HG03135 (cell line): Measurements from ENCODE around the gene ATP6V1A.

Experiments used
- ATAC-seq: cut with Tn5 transposase; IDR thresholded peaks from one replicate; pipeline ENCODE4 v1.9.1; 2021; ENCODE audit warnings: mild to moderate bottlenecking, moderate library complexity; ENCODE audit not compliant: unreplicated experiment

Gene ATP6V1A

GRCh38 chr3:113746548-113747282 lies at the start of gene ATP6V1A:
Gene ATP6V1A, plus strand, starts transcription at chr3:113747035. Its CDS starts 31,719 bp downstream, at chr3:113778754.
- peak; percentile 53 for ATAC-seq

- no peak for ATAC-seq
These were observed 49.2 kb upstream of the ATP6V1A start for GRCh38 chr3:113697500-113698090.

GRCh38 chr3:113698213-113698742 lies 48.6 kb upstream of the ATP6V1A start:
- ATAC-seq, result no peak

GRCh38 chr3:113698956-113699355 lies 47.9 kb upstream of the ATP6V1A start:
- no peak for ATAC-seq

GRCh38 chr3:113707835-113708234 lies 39.0 kb upstream of the ATP6V1A start:
- no peak for ATAC-seq

GRCh38 chr3:113712129-113712528 lies 34.7 kb upstream of the ATP6V1A start:
- no peak for ATAC-seq

- ATAC-seq, result no peak
These were observed 32.1 kb upstream of the ATP6V1A start for GRCh38 chr3:113714702-113715101.

GRCh38 chr3:113717308-113717707 lies 29.5 kb upstream of the ATP6V1A start:
- ATAC-seq, result no peak

- no peak for ATAC-seq
These were observed 29.0 kb upstream of the ATP6V1A start for GRCh38 chr3:113717818-113718217.

- no peak for ATAC-seq
These were observed 27.5 kb upstream of the ATP6V1A start for GRCh38 chr3:113719294-113719693.

GRCh38 chr3:113719758-113720157 lies 27.1 kb upstream of the ATP6V1A start:
- no peak for ATAC-seq

GRCh38 chr3:113721636-113722035 lies 25.2 kb upstream of the ATP6V1A start:
- no peak for ATAC-seq

GRCh38 chr3:113728661-113729060 lies 18.2 kb upstream of the ATP6V1A start:
- ATAC-seq, result no peak

GRCh38 chr3:113730550-113730949 lies 16.3 kb upstream of the ATP6V1A start:
- ATAC-seq, result no peak

- ATAC-seq, result no peak
These were observed 15.1 kb upstream of the ATP6V1A start for GRCh38 chr3:113731694-113732093.

- ATAC-seq, result peak; percentile 43
These were observed 10.2 kb upstream of the ATP6V1A start for GRCh38 chr3:113736548-113737089.

GRCh38 chr3:113741086-113741485 lies 5.7 kb upstream of the ATP6V1A start:
- no peak for ATAC-seq

GRCh38 chr3:113741620-113742019 lies 5.2 kb upstream of the ATP6V1A start:
- no peak for ATAC-seq

- no peak for ATAC-seq
These were observed 3.7 kb upstream of the ATP6V1A start for GRCh38 chr3:113743006-113743630.

GRCh38 chr3:113744941-113745755 lies 1.7 kb upstream of the ATP6V1A start:
- ATAC-seq, result peak; percentile 59
